SK-N-MC (cell line): ENCODE data around the gene MMP24OS.
"Not testable (repeated sequence)": the region's sequence is repeated elsewhere in the genome, so short reads cannot be mapped to it uniquely, and the experiment has no call there.

ENCODE experiments used
- EZH2 ChIP-seq: fragments of 200-600 bp; sonication (generic); IDR thresholded peaks from one replicate; pipeline ENCODE4 v1.6.1; 2017; ENCODE audit warnings: antibody characterized with exemption
- POLR2AphosphoS5 ChIP-seq: IDR thresholded peaks from 2 replicates; pipeline ENCODE4 v1.6.1; 2012; ENCODE audit warnings: mild to moderate bottlenecking, low read depth, low read length, borderline replicate concordance

- TF ChIP-seq EZH2, POLR2AphosphoS5: not testable (repeated sequence)
These were observed 15.6 kb downstream of the MMP24OS start for GRCh38 chr20:35262321-35262720.
